HG03139 (cell line): ENCODE measurements around the gene ANKS1A.
"Not testable (repeated sequence)": the region's sequence is repeated elsewhere in the genome, so short reads cannot be mapped to it uniquely, and the experiment has no call there.

Experiments
- ATAC-seq: cut with Tn5 transposase; IDR thresholded peaks from one replicate; pipeline ENCODE4 v1.9.1; 2021; ENCODE audit not compliant: unreplicated experiment

The ANKS1A gene

DNA sequence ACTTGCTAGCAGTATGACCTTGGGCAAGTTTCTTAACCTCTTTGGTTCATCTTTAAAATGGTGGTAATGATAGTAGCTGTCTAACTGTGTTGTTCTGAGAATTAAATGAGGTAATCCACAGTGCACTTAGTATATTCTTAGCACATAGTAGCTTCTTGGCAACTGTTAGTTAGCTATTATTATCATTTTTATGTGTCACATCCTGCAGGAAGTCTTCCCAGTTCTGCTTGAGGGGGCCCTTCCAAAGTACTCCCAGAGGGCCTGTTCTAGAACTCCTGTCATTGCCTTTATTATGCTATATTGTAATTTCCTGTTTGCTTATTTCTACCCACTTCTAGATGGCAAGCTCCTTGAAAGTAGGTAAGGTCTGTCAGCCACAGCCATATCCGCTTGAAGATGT is 30.6 kb downstream of the ANKS1A start:
- no peak for ATAC-seq

GRCh38 chr6:34920097-34920496 is 31.0 kb downstream of the ANKS1A start:
- no peak for ATAC-seq

DNA sequence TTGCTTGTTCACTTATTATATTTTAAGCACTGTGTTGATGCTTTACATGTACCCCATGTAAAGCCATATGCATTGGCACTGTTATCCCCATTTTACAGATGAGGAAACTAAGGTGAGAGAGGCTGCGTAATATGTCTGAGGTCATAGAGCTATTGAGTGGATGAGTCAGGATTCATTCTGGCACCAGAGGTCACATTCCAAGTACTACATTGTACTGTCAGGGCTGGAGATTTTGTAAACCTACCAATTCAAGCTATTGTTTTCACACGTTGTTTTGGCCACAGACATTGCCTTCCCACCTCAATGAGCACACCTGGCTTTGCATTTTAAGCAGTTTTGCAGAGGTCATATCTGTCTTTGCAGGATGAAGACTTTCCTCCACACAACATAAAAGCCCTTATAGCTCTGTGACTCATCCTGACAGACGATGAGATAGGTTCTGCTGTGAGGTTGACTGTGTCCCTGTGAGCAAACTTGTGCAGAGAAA is 33.2 kb downstream of the ANKS1A start:
- no peak for ATAC-seq

- no peak for ATAC-seq
Observed at GRCh38 chr6:34924831-34925625, 36.0 kb downstream of the ANKS1A start.

- no peak for ATAC-seq
Observed at GRCh38 chr6:34926655-34927054, 37.6 kb downstream of the ANKS1A start.

- no peak for ATAC-seq
Observed at GRCh38 chr6:34928220-34928619, 39.2 kb downstream of the ANKS1A start.

- no peak for ATAC-seq
Observed at GRCh38 chr6:34928695-34929094, 39.6 kb downstream of the ANKS1A start.

GRCh38 chr6:34929241-34929978 is 40.4 kb downstream of the ANKS1A start:
- no peak for ATAC-seq

- ATAC-seq: no peak
Observed at GRCh38 chr6:34930221-34930620, 41.2 kb downstream of the ANKS1A start.

GRCh38 chr6:34932202-34932601 is 43.1 kb downstream of the ANKS1A start:
- not testable (repeated sequence) for ATAC-seq

DNA sequence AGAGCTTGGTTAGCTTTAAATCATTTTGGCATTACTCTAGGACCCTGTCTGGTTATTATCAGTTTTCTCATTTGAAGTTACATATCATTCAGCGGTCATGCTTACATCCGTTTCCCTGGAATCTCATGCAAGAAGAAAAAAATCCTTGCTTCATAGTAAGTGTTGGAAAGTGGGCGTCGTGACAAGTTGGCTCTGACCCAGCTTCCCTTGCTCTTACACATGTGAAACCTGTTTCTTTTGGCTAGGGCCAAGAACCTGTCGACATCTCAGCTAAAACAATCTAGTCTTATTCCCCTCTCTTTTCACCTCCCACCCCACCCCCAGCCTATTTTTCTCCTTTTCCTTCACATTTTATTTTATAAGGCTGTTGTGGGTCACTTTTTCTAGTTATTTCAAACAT is 45.5 kb downstream of the ANKS1A start:
- no peak for ATAC-seq

GRCh38 chr6:34938268-34938667 is 49.2 kb downstream of the ANKS1A start:
- ATAC-seq: no peak

DNA sequence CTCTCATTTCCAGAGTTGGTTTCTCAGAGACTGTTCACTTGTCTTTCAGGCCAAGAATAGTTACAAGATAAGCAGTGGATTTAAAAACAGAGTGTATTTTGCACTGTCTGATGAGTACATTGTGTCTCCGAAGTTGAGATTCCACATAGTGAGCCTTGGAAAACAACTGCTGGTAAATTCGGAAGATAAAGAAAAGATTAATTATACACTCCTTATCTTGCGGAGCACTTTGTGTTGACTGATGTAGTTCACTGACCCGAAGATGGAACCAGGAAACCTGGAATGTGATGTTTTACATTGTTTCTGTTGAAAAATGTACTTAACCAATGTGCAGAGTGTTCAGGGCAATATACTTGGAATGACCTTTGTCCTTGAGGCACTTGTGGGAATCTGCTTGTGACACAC is 51.0 kb downstream of the ANKS1A start:
- no peak for ATAC-seq

DNA sequence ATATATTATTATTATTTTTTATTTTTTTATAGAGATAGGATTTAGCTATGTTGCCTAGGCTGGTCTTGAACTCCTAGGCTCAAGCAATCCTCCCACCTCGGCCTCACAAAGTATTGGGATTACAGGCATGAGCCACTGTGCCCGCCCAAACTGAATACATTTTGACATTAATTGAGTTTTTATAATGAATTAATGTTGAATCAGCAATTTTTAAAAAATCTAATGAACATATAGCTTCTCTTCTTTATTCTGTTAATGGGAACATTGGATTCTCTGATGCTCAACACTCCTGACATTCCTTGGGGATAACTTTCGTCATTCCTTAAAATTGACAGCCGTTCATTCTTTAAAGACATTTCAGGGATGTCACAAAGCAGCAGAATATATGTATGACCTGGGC is 52.4 kb downstream of the ANKS1A start:
- ATAC-seq: no peak

GRCh38 chr6:34945317-34945716 is 56.3 kb downstream of the ANKS1A start:
- no peak for ATAC-seq

DNA sequence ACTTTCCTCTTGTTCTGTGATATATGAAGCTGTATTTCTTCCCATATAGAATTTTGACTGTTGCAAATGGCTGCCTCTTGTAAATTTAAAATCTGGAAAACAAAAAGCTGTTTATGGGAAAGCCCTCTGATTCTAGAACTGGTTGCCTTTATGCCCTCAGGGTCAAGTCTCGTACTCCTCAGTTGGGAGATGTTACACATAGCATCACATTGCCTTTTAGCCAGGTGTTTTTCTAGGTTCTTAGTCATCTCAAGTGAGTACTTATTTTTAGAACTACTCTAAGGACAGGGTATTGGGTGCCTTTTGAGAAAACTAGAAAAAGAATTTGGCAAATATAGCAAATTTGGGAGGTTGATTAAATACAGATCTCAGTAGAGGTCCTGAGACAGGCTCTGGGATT is 58.5 kb downstream of the ANKS1A start:
- ATAC-seq: no peak

DNA sequence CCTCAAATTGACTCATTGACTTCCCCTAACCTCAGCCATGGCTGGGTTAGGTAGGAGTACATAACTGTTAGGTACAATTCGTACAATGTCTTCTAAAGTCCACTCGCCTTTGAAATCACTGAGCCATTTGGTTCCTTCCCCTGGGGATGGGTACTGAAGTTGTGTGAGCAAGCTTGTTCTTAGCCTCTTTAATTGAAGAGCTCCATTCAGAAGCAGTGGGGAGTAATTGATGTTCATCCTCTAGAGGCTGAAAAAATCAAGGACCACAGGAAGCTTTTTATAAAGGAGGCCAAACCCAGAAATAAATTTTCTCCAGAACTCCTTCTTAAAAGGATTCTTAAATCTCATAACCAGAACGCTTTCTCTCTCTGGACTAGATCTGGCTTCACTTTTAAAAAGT is 60.6 kb downstream of the ANKS1A start:
- ATAC-seq: no peak

GRCh38 chr6:34950849-34951248 is 61.8 kb downstream of the ANKS1A start:
- ATAC-seq: no peak

- ATAC-seq: no peak
Observed at GRCh38 chr6:34951731-34952130, 62.7 kb downstream of the ANKS1A start.

GRCh38 chr6:34953061-34954025 is 64.3 kb downstream of the ANKS1A start:
- ATAC-seq: no peak

- ATAC-seq: no peak
Observed at GRCh38 chr6:34955442-34955841, 66.4 kb downstream of the ANKS1A start.
